Stimulated activated CD4-positive, alpha-beta T cell treated with anti-CD3 and anti-CD28 coated beads, Interleukin-1b, Interleukin-23, amount 100 ng/mL, for 48 hours (primary cell): ENCODE results near the gene ACTR8.

ENCODE experiments used
- DNase-seq: peaks from one replicate; pipeline ENCODE4 v3.0.0-alpha.2; 2020

ACTR8 gene

DNA sequence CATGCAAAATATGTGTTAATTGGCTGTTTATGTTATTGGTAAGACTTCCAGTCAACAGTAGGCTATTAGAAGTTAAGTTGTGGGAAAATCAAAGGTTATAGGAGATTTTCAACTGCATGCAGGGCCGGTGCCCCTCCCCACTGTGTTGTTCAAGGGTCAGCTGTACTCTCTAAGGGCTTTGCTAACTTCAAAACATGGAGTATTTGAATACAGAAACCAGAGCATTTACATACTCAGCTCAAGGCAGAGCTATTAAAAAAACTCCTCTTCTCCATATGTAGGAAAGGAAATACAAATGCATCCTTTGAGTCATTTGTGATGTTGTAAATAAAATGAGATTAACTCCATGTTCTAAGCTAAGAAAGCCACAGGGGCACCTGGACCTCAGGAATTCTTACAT is 18.8 kb downstream of the ACTR8 start:
- no peak for DNase-seq

DNA sequence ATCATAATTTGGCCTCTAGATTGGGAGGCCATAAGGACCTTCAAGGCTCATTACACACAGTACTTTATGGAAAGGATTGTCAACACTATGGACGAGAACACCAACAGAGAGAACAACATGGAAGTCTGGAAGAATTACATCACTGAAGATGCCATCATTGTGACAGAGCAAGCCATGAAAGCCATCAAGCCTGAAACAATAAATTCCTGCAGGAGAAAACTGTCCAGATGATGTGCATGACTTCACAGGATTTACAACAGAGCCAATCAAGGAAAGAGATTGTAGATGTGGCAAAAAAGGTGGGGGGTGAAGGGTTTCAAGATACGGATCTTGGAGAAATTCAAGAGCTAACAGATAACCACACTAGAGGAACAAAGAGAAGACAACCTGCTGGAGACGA is 19.7 kb downstream of the ACTR8 start:
- no peak for DNase-seq

DNA sequence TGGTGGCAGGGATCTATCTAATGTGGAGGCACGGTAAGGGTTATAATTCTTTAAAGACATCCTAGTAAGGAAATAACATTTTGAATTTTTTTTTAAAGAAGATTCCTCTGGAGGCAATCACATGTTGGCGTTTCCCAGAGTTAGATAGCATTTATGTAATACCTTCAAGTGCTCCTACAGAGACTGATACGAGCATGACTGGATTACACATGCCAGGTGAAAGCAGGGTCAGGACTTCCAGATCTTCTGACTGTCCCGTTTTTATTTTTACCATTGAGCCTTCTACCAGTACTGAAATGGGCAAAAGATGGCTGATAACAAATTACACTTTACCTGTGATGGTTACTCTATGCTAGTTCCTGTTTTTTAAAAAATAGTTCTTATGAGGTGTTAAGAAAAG is 21.8 kb downstream of the ACTR8 start:
- no peak for DNase-seq

DNA sequence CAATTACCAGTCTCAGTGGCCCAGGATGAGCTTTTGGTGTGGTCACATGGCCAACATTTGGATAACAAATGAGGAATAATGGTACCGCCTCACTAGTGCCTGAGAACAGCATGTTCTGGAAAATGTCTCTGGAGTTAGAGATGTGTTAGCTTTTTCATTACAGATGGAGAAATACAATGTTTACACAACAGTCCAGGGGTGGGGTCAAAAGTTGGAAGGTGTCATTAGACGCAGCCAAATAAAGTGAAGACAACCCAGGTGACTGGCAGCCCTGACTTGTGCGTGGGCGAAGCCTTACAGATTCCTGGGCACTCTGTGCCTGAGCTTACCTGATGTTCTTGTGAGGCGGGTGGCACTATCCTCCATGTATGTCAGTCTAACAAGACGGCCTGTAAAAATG is 22.8 kb downstream of the ACTR8 start:
- DNase-seq: no peak

DNA sequence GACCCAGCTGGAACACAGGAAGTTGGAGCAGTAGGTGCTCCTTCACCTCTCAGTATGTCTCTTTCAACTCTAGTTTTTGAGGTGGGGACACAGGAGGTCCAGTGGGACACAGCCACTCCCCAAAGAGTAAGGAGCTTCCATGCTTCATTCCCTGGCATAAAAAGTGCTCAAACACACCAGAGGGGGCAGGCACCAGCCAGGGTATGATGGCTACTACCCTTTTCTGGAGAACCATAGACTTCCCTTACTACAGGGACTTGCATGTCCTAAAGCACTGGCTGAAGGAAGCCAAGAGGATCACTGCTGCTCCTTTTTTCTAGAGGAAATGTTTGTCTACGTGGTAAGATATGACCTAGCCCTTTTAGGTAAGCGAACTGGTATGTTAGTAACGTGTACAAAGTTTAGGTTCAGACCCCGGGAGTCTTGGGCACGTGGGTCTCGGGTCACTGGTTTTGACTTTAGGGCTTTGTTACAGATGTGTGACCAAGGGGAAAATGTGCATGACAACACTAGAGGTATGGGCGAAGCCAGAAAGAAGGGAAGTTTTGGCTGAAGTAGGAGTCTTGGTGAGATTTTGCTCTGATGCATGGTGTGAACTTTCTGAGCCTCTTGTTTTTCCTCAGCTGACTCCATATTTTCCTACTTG is 23.7 kb downstream of the ACTR8 start:
- DNase-seq: no peak

DNA sequence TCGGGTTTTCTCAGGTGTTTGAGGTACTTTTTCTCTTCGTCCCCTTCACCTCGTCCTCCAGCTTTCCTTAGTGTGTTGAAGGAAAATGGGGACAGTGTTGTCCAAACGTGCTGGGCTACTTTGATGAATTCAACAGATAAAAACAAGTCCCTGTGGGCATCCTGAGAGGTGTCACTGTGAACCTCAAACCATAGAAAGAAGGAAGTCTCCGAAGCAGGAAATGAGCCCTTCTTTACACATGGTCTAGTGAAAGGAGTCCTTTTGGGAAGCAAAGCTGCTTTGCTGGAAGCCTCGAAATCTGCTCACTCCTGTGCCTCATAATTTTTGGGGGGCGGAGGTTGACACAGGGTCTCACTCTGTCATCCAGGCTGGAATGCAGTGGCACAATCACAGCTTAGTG is 25.0 kb downstream of the ACTR8 start:
- DNase-seq: no peak

DNA sequence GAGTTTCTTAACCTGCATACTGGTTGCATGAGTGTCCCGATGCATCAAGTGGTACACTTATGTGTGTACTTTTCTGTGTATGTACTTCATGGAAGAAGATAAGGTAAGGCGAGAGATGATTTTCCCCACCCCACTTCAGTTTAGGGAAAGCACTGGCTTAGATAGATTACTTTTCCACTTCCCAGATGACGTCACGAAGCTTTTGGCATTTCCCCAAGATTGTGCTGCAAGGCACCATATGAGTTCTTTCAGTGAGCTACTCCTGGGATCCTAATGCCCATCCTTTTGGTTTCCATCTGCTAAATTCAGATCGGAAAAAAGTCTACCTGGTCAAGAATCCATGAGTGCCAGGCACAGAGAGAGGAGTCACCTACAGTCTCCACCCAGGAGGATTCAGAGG is 31.1 kb downstream of the ACTR8 start:
- no peak for DNase-seq

DNA sequence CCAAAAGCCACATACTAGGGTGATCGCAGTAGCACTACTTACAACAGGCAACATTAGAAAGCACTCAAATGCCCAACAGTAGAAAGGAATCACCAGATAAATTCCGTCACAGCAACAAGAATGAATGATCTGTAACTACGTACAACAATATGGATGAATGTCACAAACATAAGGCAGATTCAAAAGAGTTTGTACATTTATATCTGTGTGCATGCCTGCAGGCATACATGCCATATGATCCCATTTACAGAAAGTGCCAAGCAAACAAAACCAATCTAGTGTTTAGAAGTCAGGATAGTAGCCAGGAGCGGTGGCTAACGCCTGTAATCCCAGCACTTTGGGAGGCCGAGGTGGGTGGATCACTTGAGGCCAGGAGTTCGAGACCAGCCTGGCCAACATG is 32.0 kb downstream of the ACTR8 start:
- no peak for DNase-seq

DNA sequence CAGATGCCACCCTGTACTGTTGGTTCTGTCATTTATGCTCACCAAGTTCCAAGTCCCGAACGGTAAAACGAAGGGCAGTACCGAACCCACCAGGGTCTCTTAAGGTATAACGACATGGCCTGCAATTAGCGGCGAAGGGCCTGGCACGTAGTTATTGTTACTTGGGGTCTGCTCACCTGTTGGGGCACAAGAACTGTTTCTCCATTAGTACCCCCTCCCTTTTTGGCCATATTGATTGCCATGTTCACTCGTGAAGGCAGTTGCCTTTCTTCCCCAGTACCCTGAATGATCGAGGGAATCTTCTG is 35.1 kb downstream of the ACTR8 start:
- DNase-seq: no peak

DNA sequence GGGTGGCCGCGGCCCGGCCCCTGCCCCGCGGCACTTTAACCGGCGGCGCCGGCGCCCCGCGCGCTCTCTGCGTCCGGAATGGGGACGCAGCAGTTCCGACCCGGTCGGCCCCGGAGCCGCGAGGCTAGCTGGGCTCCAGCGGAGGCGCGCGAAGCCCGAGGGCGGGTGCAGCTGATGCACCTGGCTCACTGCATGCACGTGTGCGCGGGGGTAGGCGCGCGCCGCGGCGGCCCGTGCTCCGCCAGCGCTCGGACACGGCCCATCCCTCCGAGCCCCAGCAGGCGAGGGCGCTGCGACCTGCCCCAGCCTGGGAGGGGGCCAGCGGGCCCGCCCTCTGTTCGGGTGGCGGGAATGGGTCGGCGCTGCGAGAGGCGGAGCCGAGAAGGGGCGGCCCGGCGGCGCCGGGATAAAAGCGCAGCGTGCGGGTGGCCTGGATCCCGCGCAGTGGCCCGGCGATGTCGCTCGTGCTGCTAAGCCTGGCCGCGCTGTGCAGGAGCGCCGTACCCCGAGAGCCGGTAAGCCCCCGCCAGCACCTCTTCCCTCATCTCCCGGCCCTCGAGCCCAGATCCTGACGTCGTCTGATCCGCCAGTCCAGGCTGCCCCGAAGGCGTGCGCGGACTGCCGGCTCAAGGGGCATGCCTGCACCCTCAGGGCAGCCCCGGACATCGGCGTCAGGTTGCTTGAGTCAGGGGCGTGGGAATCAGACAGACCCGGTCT is 35.7 kb downstream of the ACTR8 start, which contains the start of the genes CHDH and IL17RB:
TSS of gene CHDH (minus strand) at position 286 of the 717 bp plus-strand sequence. CDS start 22,411 bp downstream, outside the sequence.
TSS of gene IL17RB (plus strand) at position 435 of the 717 bp plus-strand sequence. CDS start at position 456, 21 bp downstream.
- DNase-seq: no peak

DNA sequence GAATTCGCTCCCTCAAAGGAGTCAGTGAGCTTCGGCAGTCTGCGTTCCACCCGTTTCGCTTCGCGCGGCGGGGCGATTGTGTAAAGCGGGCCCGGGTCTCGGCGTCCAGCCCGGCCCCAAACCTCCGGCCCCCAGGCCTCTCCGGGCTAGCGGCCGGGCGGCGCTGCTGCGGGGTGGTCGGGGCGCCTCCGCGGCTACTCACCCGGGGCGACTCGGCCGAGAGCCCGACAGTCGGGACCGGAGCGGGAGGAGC is 36.1 kb downstream of the ACTR8 start:
- no peak for DNase-seq

DNA sequence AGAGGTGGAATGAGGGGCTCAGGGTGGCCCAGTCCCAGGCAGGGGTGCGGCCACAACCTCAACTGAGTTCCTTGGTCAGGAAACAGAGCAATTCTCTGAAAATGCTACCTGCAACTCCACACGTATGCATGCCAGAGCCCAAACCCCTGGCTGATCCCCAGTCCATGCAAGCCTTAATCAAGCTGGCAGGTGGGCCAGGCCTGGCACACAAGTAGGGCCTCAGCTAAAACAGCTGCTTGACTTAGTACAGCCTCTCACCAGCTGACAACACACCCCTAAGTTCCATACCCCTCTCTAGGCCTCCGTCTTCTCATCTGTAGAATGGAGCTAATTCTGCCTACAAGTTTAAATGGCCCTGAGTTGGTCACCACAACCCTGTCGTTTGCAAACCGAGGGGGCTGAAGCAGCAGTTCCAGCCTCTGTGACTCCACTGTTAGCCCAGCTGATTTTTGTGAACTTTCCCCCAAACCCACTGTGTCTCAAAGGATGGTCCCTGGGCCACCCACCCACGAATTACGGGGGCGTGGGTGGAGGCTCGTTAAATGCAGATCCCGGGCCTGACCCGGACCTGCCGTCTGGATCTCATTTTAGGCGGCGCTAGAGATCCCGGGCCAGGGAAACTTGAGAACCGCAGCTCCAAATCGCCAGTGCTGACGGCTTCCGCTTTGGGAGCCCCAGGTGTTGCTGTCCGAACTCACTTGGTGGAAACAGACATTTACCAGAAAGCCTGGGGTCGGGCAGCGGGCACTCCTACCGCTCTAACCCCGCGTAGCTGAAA is 36.7 kb downstream of the ACTR8 start:
- no peak for DNase-seq

DNA sequence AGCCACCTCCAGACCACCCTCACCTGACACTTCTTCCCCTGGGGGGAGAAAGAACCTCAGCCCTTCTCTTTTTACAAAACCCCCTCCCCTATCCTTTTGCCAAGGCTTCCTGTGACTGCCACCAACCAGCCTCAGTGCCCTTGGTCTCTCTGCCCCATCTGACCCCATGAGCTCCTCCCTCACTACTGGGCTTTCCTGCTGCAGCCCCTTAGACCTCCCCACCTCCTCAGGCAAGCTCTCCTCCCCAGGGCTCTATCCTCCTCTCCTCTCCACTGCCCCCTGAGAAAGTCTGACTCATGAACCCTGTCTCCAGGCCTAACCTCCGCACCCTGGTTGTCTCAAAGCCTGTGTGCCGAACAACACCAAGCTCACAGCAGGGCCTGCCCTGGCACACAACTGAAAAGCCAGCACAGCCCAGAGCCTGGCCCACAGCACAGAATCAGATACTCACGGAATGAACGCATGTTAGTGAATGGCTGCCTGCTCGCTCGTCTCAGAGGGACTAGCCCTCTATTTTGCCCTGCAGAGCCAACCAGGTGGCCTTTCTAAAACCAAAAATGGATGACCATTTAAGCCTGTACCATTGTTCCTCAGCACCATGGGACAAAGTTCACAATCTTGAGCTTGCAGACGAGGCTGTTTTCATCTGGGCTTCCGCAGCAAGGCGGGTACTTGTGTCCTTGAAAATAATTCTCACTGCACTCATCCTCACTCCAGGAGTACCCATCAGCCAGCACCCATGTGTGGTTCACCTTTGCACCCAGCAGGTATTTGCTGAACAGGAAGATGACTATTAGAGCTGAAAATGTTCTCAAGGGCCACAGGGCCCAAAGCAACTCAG is 37.5 kb downstream of the ACTR8 start:
- no peak for DNase-seq

DNA sequence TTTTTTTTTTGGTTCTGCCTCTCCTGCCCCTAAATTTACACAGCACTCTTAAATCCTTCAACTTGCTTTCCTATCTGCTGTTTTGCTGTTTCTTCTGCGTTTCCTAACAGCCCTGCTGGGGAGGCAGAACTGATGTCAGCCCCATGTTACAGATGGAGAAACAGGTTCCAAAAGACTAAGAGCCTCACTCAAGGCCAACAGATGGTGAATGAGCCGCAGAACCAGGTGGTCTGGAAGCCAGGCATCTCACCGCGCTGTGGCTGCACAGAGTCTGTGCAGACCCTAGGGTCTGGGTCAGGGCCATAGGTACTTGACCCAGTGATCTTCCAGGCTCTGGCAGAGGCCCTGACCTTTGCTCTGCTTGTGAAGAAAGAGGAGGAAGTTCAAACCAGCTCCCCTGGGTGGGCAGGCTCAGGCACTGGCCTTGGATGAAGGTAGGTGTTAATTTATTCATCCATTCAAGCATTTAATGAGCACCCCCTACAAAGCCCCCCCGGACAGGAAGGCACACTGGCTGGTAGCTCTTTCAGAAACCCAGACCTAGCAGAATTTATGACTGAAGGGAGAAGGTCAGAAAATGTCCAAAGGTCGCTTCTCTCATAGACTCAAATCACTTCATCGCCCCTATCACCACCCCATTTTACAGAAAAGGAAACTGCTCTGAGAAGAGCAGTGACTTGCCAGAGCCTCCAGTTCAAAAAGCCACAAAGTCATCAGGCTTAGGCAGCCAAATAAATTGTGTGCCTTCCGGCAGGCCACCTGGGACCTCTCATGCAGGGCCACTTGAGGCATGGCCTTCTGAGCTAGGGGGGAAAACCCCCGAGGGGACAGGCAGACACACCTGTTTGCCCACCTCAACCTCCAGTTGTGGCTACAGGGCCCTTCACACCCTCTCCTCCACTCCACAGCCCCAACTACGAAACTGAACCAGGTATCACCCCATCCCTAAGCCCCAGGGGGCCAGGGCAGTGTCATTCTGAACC is 38.5 kb downstream of the ACTR8 start:
- no peak for DNase-seq

DNA sequence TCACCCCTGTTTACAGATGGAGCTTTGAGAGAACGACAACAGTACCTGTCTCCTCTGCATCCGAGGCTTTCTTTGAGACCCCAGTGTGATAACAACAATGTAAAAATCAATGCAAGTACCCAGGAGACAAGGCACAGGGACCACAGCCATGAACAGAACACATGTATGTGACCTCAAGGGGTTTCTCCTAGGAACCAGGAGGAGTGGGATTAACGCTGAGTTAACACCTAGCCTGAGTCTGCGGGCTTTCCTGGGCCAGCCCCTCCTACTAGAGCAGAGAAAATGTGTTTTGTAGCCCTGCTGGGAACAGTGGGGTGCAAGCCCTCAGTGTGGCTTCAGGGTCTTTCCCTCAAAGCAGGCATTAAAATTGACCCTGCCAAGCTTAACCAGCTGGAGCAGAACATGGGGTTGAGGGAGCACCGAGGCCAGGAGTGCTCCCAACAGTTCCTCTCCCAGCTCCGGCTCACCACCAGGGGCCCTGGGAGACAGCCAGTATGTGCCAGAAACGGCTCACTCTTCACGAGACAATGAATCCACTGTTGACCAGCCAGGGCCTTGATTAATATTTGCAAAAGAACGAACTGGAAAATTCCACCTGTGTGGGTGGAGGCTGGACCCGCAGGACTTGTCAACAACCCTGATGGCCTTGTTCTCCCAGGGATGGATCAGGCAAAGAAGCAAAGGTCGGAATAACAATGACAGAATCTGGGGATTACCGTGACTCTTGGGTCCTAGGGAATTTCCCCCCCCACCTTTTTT is 39.3 kb downstream of the ACTR8 start:
- DNase-seq: no peak

DNA sequence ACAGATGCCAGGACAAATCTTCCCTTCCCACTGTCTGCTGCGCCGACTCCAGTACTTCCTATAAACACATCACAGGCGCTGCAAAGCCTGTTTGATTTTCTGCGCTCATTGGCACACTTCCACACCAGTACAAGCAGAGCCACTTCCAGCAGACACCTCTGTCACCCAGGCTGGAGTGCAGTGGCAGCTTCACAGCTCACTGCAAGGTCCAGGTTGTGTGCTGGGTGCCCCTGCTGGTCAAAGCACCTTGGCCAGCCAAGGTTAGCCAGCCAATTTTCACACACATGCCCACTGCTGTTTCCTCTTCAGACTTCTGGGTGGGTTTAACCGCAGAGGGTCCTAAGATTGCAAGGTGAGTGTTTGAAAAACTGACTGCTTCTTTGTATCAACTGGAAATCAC is 40.7 kb downstream of the ACTR8 start:
- no peak for DNase-seq

DNA sequence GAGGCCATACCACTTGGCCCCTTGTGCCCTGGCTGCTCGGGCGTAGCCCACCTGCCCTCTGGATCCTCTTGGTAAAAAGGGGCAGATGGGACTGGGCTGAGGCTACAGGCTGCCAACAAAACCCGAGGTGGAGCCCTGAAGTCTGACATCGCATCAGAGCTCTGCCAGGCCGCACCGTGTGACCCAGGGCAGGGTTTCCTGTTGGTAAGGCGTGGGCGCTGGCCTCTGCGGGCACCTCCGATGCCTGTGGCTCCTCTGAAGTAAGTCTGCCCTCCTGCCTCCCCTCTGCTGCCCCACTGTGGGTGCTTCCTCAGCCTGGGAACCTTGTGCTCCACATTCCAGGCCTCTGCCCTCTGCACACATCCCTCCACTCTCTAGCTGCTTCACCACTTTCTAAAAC is 44.6 kb downstream of the ACTR8 start:
- DNase-seq: no peak

DNA sequence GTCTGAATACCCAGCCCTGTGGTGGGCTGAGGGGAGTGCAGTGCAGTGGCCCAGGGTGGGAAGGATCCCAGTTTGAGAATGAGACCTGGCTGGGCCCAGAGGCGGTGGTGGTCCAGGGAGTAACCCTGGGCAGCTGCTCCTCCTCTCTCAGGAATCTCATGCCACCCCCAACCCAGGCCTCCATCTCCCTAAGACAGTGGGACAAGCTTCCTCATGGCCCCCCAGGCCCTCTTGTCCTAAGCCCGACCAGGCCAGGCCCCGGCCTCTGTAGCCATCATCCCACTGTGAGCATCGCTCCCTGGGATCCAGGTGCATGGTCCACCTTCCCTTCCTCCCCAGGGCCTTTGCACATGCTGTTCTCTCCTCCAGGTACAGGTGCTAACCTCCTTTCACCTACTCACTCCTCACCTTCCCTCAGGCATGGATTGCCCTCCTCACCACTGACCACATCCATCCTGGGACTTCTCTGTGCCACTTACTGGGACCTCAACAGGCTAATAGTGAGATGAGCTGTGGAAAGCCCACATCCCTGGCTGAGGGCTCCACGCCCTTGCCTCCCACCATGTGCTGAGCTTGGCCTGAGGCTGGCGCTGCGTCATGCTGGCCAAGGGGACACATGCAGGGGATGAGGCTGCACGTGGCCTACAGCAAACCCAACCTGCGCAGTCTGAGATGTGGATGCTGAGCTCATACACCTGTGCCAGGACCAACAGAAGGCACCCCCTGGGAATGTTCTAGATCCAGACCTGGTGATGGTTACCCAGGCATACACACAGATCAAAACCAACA is 45.7 kb downstream of the ACTR8 start:
- no peak for DNase-seq

DNA sequence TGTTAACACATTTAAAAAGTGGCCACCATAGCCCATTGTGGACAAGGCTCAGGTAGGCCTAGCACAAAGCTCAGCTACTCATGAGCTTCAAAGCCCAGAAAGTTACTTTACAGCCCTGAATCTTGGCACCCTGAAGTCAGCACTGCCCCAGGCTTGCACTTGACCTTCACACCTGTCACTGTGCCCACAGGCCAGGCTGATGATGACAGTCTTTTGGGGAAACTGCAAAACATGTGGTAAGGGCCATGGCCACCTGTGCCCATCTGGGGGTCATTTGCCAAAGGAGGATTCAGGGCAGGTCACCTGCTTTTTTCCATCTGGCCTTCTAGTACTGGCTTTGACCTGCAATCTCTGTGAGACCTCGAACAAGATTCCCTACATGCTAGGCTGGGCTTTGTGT is 46.7 kb downstream of the ACTR8 start:
- no peak for DNase-seq

DNA sequence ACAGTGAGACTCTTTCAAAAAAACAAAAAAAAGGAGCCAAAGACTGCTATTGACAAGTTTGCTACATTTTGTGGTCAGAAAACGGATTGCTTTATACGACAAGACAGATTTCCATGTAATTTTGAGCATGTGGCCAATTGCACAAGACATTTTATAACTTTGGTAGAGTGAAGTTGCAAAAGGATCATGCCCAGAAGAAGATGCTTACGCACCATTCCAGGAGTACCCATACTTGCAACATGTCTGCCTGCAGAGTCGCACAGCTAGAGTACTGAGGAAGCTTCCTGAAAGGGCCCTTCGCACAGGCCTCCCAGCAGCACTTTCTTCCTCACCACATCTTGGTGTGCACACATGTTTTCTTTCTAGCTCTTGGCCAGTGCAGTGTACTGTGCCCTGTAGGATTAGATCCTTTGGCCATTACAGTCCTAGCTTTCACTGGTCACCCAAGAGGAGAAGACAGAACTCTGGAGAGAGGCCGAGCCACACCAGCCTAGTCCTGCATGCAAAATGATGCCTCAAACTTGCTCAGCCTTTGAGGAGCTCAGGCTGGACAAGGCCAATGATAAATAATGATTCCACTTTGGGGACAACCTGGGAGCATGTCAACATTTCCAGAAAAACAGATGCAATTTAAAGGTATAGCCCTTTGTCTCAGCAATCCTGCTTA is 47.4 kb downstream of the ACTR8 start:
- DNase-seq: no peak
